OCI-LY1 (cell line): ENCODE measurements around the gene PHRF1.
"Not testable (repeated sequence)": the region's sequence is repeated elsewhere in the genome, so short reads cannot be mapped to it uniquely, and the experiment has no call there.

ENCODE experiments used
- H2AFZ ChIP-seq: fragments of 200-600 bp; sonication (generic), shearing (Covaris generic); 2 replicates; pipeline ENCODE4 v1.6.0; 2014; ENCODE audit warnings: antibody characterized with exemption, mild to moderate bottlenecking, low read length
- H3F3A ChIP-seq: fragments of 200-600 bp; sonication (generic), shearing (Covaris generic); 2 replicates; pipeline ENCODE4 v1.6.0; 2014; ENCODE audit warnings: mild to moderate bottlenecking, antibody characterized with exemption, low read length, moderate library complexity; ENCODE audit not compliant: insufficient read depth
- H3K27ac ChIP-seq: fragments of 200-600 bp; sonication (generic); 2 replicates; pipeline ENCODE4 v1.5.1; 2014; ENCODE audit warnings: low read length, mixed run types, mild to moderate bottlenecking, low read depth; ENCODE audit not compliant: poor library complexity, severe bottlenecking
- H3K27me3 ChIP-seq: fragments of 200-600 bp; sonication (generic); 2 replicates; pipeline ENCODE4 v1.6.0; 2014; ENCODE audit warnings: antibody characterized with exemption, mild to moderate bottlenecking, low read length, moderate library complexity; ENCODE audit not compliant: insufficient read depth
- H3K36me3 ChIP-seq: fragments of 200-600 bp; sonication (generic); 2 replicates; pipeline ENCODE4 v1.6.1; 2014; ENCODE audit warnings: mild to moderate bottlenecking, antibody characterized with exemption, low read length, moderate library complexity, mixed read lengths; ENCODE audit not compliant: insufficient read depth
- H3K4me1 ChIP-seq: fragments of 200-600 bp; sonication (generic); 2 replicates; pipeline ENCODE4 v1.5.1; 2014; ENCODE audit warnings: mild to moderate bottlenecking, low read length, moderate library complexity; ENCODE audit not compliant: insufficient read depth, severe bottlenecking
- H3K4me2 ChIP-seq: fragments of 200-600 bp; sonication (generic), shearing (Covaris generic); 2 replicates; pipeline ENCODE4 v1.6.1; 2014; ENCODE audit warnings: low read length
- H3K4me3 ChIP-seq: fragments of 200-600 bp; sonication (generic); 2 replicates; pipeline ENCODE4 v1.5.1; 2014; ENCODE audit warnings: low read length, low read depth, mild to moderate bottlenecking, mixed read lengths; ENCODE audit not compliant: poor library complexity, severe bottlenecking
- H3K79me2 ChIP-seq: fragments of 200-600 bp; shearing (Covaris generic); 2 replicates; pipeline ENCODE4 v1.6.1; 2016; ENCODE audit warnings: mixed run types, low read length, mixed read lengths; ENCODE audit not compliant: insufficient read depth
- H3K9ac ChIP-seq: fragments of 200-600 bp; sonication (generic), shearing (Covaris generic); 2 replicates; pipeline ENCODE4 v1.6.1; 2014; ENCODE audit warnings: mild to moderate bottlenecking, low read length, mixed read lengths
- H3K9me2 ChIP-seq: fragments of 200-600 bp; sonication (generic), shearing (Covaris generic); 2 replicates; pipeline ENCODE4 v1.6.1; 2014; ENCODE audit warnings: low read depth, mild to moderate bottlenecking, low read length, mixed read lengths
- H3K9me3 ChIP-seq: fragments of 200-600 bp; shearing (Covaris generic); 2 replicates; pipeline ENCODE4 v1.6.1; 2014; ENCODE audit warnings: low read length, mixed read lengths
- H4K20me1 ChIP-seq: fragments of 200-600 bp; sonication (generic), shearing (Covaris generic); 2 replicates; pipeline ENCODE4 v1.6.0; 2016; ENCODE audit warnings: mild to moderate bottlenecking, low read length; ENCODE audit not compliant: insufficient read depth
- EZH2 ChIP-seq: fragments of 200-600 bp; sonication (generic), shearing (Covaris generic); IDR thresholded peaks from 2 replicates; pipeline ENCODE4 v1.8.0; 2017; ENCODE audit warnings: borderline replicate concordance, mixed run types, mild to moderate bottlenecking, antibody characterized with exemption, low read length, moderate library complexity, mixed read lengths
- TF ChIP-seq, protein P1 (sequence below): fragments of 200-600 bp; sonication (generic), shearing (Covaris generic); IDR thresholded peaks from 2 replicates; pipeline ENCODE4 v1.5.1; 2017; ENCODE audit warnings: mild to moderate bottlenecking, antibody characterized with exemption, low read length, moderate library complexity, mixed read lengths

Gene PHRF1

DNA sequence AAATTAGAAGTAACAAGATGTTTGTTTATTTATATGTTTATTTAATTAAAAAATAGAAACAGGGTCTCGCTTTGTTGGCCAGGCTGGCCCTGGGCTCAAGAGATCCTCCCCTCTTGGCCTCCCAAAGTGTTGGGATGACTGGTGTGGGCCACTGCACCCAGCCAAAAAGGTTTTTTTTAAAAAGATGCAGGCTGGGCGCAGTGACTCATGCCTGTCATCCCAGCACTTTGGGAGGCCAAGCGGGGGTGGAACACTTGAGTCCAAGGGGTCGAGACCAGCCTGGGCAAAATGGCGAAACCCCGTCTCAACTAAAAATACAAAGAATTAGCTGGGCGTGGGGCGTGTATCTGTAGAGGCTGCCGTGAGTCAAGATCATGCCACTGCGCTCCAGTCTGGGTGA is 74.2 kb downstream of the PHRF1 start:
- no peaks in the 10 kb centered on the region for H4K20me1 ChIP-seq
- no peak overlapping the region for H2AFZ ChIP-seq
- H3K4me3 ChIP-seq = no peak overlapping the region
- peaks cover 19% of the 10 kb centered on the region for H3K36me3 ChIP-seq
- H3K4me2 ChIP-seq = no peak overlapping the region
- no peaks in the 10 kb centered on the region for H3K9me3 ChIP-seq
- H3K27me3 ChIP-seq = no peaks in the 10 kb centered on the region
- peaks cover 15% of the 10 kb centered on the region for H3K4me1 ChIP-seq
- TF ChIP-seq EZH2 = no peak
- TF ChIP-seq, protein P1, sequence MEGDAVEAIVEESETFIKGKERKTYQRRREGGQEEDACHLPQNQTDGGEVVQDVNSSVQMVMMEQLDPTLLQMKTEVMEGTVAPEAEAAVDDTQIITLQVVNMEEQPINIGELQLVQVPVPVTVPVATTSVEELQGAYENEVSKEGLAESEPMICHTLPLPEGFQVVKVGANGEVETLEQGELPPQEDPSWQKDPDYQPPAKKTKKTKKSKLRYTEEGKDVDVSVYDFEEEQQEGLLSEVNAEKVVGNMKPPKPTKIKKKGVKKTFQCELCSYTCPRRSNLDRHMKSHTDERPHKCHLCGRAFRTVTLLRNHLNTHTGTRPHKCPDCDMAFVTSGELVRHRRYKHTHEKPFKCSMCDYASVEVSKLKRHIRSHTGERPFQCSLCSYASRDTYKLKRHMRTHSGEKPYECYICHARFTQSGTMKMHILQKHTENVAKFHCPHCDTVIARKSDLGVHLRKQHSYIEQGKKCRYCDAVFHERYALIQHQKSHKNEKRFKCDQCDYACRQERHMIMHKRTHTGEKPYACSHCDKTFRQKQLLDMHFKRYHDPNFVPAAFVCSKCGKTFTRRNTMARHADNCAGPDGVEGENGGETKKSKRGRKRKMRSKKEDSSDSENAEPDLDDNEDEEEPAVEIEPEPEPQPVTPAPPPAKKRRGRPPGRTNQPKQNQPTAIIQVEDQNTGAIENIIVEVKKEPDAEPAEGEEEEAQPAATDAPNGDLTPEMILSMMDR = no peak
- no peak overlapping the region for H3K9ac ChIP-seq
- H3F3A ChIP-seq = no peaks in the 10 kb centered on the region
- H3K27ac ChIP-seq = no peak overlapping the region
- H3K9me2 ChIP-seq = no peaks in the 10 kb centered on the region
- H3K79me2 ChIP-seq = no peaks in the 10 kb centered on the region

DNA sequence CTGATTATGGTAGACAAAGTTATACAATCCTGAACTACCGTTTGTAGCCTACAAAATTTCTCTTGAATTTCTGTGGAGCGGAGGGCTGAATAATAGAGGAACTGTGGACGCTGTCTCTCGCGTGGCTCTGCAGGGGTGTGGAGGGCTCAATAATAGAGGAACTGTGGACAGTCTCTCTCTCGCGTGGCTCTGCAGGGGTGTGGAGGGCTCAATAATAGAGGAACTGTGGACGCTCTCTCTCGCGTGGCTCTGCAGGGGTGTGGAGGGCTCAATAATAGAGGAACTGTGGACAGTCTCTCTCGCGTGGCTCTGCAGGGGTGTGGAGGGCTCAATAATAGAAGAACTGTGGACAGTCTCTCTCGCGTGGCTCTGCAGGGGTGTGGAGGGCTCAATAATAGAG is 76.9 kb downstream of the PHRF1 start:
- not testable (repeated sequence) for H3K79me2 ChIP-seq, H3K4me3 ChIP-seq, H2AFZ ChIP-seq, H3K27ac ChIP-seq, H4K20me1 ChIP-seq, H3K4me2 ChIP-seq, H3F3A ChIP-seq, H3K9me2 ChIP-seq, H3K9ac ChIP-seq, H3K27me3 ChIP-seq, H3K9me3 ChIP-seq, H3K4me1 ChIP-seq
- H3K36me3 ChIP-seq = peaks cover 19% of the 10 kb centered on the region

DNA sequence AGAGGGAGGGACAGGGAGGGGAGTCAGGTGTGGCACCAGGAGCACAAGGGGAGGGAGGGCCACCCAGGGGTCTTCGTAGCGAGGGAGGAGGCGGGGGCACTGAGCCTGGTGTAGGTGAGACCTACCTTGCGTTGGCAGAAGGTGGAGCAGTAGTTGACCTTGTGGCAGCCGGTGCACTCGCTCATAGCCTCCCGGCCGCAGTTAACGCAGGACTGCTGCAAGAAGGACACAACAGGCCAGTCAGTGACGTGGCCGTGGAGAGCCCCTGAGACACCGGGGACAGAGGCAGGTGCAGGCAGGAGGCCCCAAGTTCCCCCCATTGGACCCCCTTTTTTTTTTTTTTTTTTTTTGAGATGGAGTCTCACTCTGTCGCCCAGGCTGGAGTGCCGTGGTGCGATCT is 77.6 kb downstream of the PHRF1 start:
- no peaks in the 10 kb centered on the region for H3K4me1 ChIP-seq
- H4K20me1 ChIP-seq = no peaks in the 10 kb centered on the region

DNA sequence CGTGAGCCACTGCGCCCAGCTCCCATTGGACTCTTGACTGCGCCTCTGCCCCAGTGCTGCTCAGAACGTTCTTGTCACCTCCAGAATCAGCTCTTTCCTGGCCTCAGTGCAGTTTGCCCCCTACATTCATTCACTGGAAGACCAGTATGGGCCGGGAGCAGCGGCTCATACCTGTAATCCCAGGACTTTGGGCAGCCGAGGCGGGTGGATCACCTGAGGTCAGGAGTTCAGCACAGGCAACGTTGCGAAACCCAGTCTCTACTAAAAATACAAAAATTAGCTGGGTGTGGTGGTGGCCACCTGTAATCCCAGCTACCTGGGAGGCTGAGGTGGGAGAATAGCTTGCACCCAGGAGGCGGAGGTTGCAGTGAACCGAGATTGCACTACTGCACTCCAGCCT is 78.2 kb downstream of the PHRF1 start:
- not testable (repeated sequence) for H3K27me3 ChIP-seq, H3K27ac ChIP-seq, H2AFZ ChIP-seq, H3K9me3 ChIP-seq, H3K4me3 ChIP-seq, H3F3A ChIP-seq, H3K9me2 ChIP-seq, H3K4me2 ChIP-seq, H3K79me2 ChIP-seq, H3K9ac ChIP-seq, H3K4me1 ChIP-seq, H4K20me1 ChIP-seq
- H3K36me3 ChIP-seq = peaks cover 24% of the 10 kb centered on the region

More for the DNA sequence above, 77.6 kb downstream of the PHRF1 start:
- Histone ChIP-seq H3K9me3 (no peaks in the 10 kb centered on the region), H3K79me2 (no peaks in the 10 kb centered on the region), H3K9me2 (no peaks in the 10 kb centered on the region), H3K27me3 (no peaks in the 10 kb centered on the region), H3K27ac (no peak overlapping the region), H3F3A (no peaks in the 10 kb centered on the region), H3K4me3 (no peak overlapping the region), H3K9ac (no peak overlapping the region), H3K4me2 (no peak overlapping the region), H2AFZ (no peak overlapping the region), H3K36me3 (peaks cover 23% of the 10 kb centered on the region)
- TF ChIP-seq, protein P1 = no peak
- TF ChIP-seq EZH2 = no peak
